ENCODE results near the gene OR12D2.
"Not testable (repeated sequence)": the region's sequence is repeated elsewhere in the genome, so short reads cannot be mapped to it uniquely, and the experiment has no call there.

The OR12D2 gene

GRCh38 chr6:29395331-29395730 is at the start of gene OR12D2:
Gene OR12D2 (plus strand): TSS chr6:29395631. CDS start chr6:29396700, 1,069 bp downstream.
- DNase-seq = no peak

- not testable (repeated sequence) for DNase-seq
Observed at GRCh38 chr6:29349348-29349747, 46.1 kb upstream of the OR12D2 start.

GRCh38 chr6:29354980-29355379 is 40.5 kb upstream of the OR12D2 start:
- no peak for DNase-seq

GRCh38 chr6:29355603-29356002 is 39.8 kb upstream of the OR12D2 start:
- DNase-seq = no peak

- DNase-seq = no peak
Observed at GRCh38 chr6:29368765-29369164, 26.7 kb upstream of the OR12D2 start, which contains the start of gene OR5V1. Gene OR5V1 (minus strand): TSS chr6:29368865. CDS start chr6:29356195, 12,670 bp downstream.

- no peak for DNase-seq
Observed at GRCh38 chr6:29375191-29375590, 20.2 kb upstream of the OR12D2 start, which contains the start of gene OR12D3. Gene OR12D3 (minus strand): TSS chr6:29375291. CDS start chr6:29375287, 4 bp downstream.

- DNase-seq = no peak
Observed at GRCh38 chr6:29376003-29376402, 19.4 kb upstream of the OR12D2 start.

- DNase-seq = no peak
Observed at GRCh38 chr6:29388533-29388932, 6.9 kb upstream of the OR12D2 start.

GRCh38 chr6:29399525-29399924 is 4.1 kb downstream of the OR12D2 start:
- no peak for DNase-seq

GRCh38 chr6:29403801-29404200 is 8.4 kb downstream of the OR12D2 start:
- DNase-seq = no peak

GRCh38 chr6:29414588-29414987 is 19.2 kb downstream of the OR12D2 start, which contains the start of gene OR12D1:
Gene OR12D1 (plus strand): TSS chr6:29414928.
- DNase-seq = no peak

GRCh38 chr6:29419516-29419915 is 24.1 kb downstream of the OR12D2 start:
- DNase-seq = no peak

- no peak for DNase-seq
Observed at GRCh38 chr6:29424168-29424567, 28.7 kb downstream of the OR12D2 start.

- DNase-seq = no peak
Observed at GRCh38 chr6:29424575-29424974, 29.1 kb downstream of the OR12D2 start.

GRCh38 chr6:29425075-29425474 is 29.6 kb downstream of the OR12D2 start:
- no peak for DNase-seq

- DNase-seq = no peak
Observed at GRCh38 chr6:29426654-29427053, 31.2 kb downstream of the OR12D2 start.

- DNase-seq = not testable (repeated sequence)
Observed at GRCh38 chr6:29436730-29437129, 41.3 kb downstream of the OR12D2 start.

- no peak for DNase-seq
Observed at GRCh38 chr6:29439006-29439405, 43.6 kb downstream of the OR12D2 start, which contains the start of gene OR10C1. Gene OR10C1 (plus strand): TSS chr6:29439306. CDS start chr6:29440016, 710 bp downstream.

- DNase-seq = no peak
Observed at GRCh38 chr6:29442719-29443118, 47.3 kb downstream of the OR12D2 start.

- DNase-seq = not testable (repeated sequence)
Observed at GRCh38 chr6:29444031-29444430, 48.6 kb downstream of the OR12D2 start.
